Stimulated activated CD8-positive, alpha-beta memory T cell treated with anti-CD3 and anti-CD28 coated beads, Interleukin-12 subunit alpha, Interleukin-12 subunit beta, amount 100 ng/mL, for 24 hours (primary cell): Measurements from ENCODE around the gene TUT7.
"Not testable (repeated sequence)": the region's sequence is repeated elsewhere in the genome, so short reads cannot be mapped to it uniquely, and the experiment has no call there.

Experiments used
- DNase-seq: peaks from one replicate; pipeline ENCODE4 v3.0.0-alpha.2; 2020; ENCODE audit errors: extremely low read depth

The TUT7 gene

DNA sequence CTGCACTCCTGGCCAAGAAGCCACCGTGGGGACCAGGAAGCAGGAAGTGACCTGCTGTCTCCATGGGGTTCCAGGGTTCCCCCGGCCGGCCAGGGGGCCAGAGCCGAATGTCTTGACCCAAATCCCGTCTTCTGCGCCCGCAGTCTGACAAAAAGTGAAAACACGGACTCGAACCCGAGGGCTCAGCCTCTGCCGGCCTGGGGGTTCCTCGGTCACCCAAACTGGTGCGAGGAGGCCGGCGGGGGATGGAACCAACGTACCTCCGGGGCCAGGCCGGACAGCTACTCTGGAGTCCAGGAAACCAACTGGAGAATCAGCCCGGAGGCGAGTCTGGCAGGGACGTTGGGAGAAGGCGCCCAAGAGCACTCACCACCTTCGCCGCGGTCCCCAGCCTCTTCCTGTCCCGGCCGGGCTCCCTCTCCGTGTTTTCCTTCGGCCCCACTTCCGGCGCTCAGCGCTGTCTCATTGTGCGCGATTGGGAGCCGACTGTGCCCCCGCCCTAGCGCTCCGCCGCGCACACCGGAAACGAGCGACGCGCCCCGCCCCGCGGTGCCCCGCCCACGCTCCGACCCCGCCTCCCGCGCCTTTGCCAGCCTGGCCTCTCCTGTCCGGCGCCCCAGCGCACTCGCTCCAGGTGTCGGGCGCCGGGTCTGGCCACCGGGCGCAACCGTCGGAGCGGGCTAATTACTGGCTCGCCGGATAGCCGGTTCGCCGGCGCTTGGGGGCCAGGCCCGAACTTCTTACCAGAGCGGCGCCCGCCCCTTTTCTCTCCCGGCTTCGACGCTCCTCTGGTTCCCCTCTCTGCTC lies at the start of gene TUT7:
TSS of gene TUT7 (minus strand) at position 400 of the 807 bp plus-strand sequence. CDS start 1,211 bp downstream, outside the sequence.
- peak; percentile 85 for DNase-seq

GRCh38 chr9:86402591-86402990 lies 48.4 kb upstream of the TUT7 start:
- no peak for DNase-seq

DNA sequence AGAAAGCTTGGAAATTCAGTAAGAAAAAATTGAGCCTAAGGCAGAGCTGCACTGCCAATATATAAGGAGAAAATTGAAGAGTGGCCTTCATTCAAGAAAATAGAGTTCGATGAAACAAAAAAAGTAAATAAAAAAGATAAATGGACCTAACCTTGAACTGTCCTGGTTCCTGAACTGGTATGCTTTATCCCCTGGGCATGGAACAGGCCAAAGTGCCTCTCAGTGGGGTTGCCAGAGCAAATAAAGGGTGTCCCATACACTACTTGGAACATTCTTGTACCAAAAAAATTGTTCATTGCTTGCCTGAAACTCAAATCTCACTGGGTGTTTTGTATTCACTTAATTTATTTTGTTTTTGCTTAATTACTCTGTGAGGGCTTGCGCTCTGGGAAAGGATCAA lies 42.2 kb upstream of the TUT7 start:
- DNase-seq: no peak

- not testable (repeated sequence) for DNase-seq
These were observed 36.0 kb upstream of the TUT7 start for GRCh38 chr9:86390184-86390583.

- DNase-seq: no peak
These were observed 35.4 kb upstream of the TUT7 start for GRCh38 chr9:86389628-86390027.

GRCh38 chr9:86387376-86387775 lies 33.2 kb upstream of the TUT7 start:
- DNase-seq: no peak

- DNase-seq: not testable (repeated sequence)
These were observed 28.8 kb upstream of the TUT7 start for GRCh38 chr9:86383000-86383399.

GRCh38 chr9:86376016-86376415 lies 21.8 kb upstream of the TUT7 start:
- no peak for DNase-seq

GRCh38 chr9:86369810-86370209 lies 15.6 kb upstream of the TUT7 start:
- no peak for DNase-seq

DNA sequence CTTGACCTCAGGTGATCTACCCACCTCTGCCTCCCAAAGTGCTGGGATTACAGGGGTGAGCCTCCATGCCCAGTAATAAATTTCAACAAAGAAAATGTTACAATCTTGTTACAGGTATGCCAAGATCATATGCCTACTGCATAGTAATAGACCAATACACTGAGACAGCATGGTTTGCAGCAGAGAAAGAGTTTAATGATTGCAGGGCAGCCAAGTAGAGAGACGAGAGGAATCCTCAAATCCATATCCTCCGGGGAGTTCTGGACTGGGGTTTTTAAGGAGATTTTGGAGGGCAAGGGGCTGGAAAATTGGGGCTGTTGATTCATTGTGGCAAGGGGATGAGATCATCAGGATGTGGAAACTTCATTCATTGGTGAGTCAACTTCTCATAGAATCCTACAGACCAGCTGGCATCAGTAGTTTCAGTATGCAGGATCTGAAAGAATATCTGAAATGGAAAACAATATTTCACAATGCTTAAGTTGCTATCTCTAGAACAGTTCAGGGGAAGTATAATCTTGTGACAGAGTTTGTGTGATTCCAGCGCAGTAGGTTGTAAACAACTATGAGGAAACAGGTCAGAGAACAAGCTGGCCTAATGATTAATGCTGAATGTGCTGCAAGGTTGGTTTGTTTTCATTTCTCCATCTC lies 14.8 kb upstream of the TUT7 start:
- no peak for DNase-seq

DNA sequence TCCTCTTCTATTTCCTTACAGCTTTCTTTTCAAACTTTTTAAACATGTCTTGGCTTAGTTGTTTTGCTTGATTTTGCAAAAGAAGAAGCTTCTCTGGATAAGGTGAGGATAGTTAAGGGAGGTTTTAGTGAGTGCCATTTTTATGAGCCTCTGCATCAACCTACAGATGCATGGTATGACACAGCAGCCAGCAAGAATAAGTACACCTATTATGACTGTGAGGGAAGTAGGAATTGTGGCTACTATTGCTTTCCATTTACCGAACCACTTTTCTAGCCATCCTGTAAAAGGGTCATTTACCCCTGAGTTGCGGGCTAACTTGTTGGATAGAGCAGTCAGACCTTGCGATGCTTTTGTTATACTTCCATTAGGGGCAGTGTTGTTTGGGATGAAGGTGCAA lies 7.0 kb upstream of the TUT7 start:
- DNase-seq: no peak

- DNase-seq: no peak
These were observed 5.1 kb upstream of the TUT7 start for GRCh38 chr9:86359151-86359879.

GRCh38 chr9:86356871-86357866 lies 3.0 kb upstream of the TUT7 start:
- no peak for DNase-seq

- no peak for DNase-seq
These were observed 1.6 kb upstream of the TUT7 start for GRCh38 chr9:86355814-86356213.

GRCh38 chr9:86354818-86355309 lies 654 bp upstream of the TUT7 start:
- no peak for DNase-seq

DNA sequence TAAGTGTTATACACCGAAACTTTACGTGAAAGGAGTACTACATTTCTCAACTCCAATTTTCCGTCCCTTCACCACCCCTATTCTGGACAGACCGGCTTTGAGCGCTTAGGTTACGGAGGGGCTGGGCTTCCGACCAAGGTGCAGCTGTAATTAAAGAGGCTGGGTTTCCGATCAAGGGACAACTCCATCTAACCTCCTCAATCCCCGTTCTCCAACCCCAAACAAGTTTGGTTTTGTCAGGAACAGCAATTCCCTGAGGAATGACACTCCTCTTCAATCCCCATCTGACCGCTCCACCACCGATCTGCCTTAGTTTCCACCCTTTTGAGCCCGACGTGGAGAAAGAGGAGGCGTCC lies 577 bp downstream of the TUT7 start:
- DNase-seq: no peak

GRCh38 chr9:86352440-86353077 lies 1.7 kb downstream of the TUT7 start:
- DNase-seq: no peak

- DNase-seq: no peak
These were observed 2.3 kb downstream of the TUT7 start for GRCh38 chr9:86351880-86352279.

GRCh38 chr9:86350006-86350760 lies 4.0 kb downstream of the TUT7 start:
- no peak for DNase-seq

- no peak for DNase-seq
These were observed 4.9 kb downstream of the TUT7 start for GRCh38 chr9:86349271-86349670.
